Measurements from ENCODE around the gene TBCD.
"Not testable (repeated sequence)": the region's sequence is repeated elsewhere in the genome, so short reads cannot be mapped to it uniquely, and the experiment has no call there.

Gene TBCD

DNA sequence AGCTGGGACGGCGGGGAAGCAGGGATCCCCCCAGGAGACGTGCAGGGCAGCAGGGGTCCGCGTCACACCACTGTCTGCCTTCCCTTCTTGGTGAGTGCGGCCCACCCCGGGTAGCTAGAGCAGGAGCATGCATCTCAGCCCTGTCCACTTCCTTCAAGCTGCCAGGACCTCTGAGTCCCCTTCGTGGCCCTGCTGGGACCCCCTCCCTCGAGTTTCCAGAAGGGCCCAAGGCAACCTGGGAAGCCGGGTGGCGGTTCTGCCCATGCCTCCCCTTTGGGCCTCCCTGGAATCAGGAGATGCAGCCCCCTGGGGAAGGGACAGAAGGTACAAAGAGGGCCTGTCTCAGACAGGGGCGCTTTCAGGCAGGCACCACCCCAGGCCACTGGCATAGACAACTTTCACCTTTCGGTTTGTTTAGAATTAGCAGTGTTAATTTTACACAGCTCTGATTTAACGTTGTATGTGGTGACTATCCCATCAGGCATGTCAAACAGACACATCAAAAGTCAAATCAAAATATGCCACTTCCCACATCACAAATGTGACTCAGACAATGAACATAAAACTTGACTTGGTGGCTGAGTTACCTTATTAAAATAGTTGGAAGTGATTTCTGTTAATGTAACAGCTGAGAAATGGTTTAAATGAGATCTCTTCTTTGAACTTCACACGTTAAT lies 233.0 kb downstream of the TBCD start:
- H3K27ac Mint-ChIP-seq, result no peak overlapping the region
- peaks cover 21% of the 10 kb centered on the region for H3K4me1 Mint-ChIP-seq
- H3K4me3 Mint-ChIP-seq, result no peak overlapping the region
- no peak for ATAC-seq (ENCODE audit: low read depth)
- no peaks in the 10 kb centered on the region for H3K27me3 Mint-ChIP-seq
- peaks cover 3% of the 10 kb centered on the region for H3K9me3 Mint-ChIP-seq
- peaks cover 7% of the 10 kb centered on the region for H3K36me3 Mint-ChIP-seq
- no peak for DNase-seq (ENCODE audit: low spot score in 2 of 2)

DNA sequence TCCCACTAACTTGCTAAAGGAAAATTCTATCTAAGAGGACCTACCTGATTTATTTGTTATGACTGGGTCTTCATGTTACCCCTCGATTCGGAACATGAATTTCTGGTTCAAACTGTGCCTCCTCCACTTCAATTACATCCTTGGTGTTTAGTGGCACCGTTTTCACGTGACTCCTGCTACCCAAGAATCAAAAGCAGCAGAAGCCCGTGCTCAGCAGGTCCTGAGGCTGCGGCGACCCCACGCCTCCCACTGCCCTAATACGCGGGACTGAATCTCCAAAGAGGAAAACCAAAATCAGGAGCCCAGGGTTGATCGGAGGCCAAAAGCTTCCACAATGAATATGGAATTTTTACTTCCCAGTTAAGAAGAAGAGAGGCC lies 233.6 kb downstream of the TBCD start:
- Mint-ChIP-seq H3K27me3 (no peaks in the 10 kb centered on the region), H3K9me3 (peaks cover 3% of the 10 kb centered on the region), H3K4me1 (peaks cover 18% of the 10 kb centered on the region), H3K4me3 (no peak overlapping the region), H3K27ac (no peak overlapping the region), H3K36me3 (peaks cover 8% of the 10 kb centered on the region)
- ATAC-seq (ENCODE audit: low read depth), result no peak
- DNase-seq (ENCODE audit: low spot score in 2 of 2), result no peak

DNA sequence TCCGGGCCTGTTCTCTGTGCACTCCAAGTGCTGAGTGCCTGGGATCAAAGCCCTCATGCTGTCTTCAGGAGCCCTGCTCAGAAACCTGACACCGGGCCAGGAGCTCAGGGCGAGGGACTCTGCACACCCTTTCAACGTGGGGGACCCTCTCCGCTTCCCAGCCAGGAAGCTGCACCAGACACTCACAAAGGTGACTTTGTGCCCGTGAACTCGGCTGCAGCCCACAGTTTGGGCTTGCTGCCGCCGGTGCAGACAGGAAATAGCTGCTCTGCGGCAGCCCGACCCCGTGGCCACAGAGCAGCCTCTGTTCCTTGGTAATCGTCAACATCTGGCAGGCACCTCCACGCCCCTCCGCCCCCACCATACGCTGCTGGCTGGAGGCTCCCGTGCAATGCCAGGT lies 234.1 kb downstream of the TBCD start:
- peak; percentile 77 for ATAC-seq (ENCODE audit: low read depth)
- H3K27ac Mint-ChIP-seq, result no peak overlapping the region
- H3K36me3 Mint-ChIP-seq, result peaks cover 8% of the 10 kb centered on the region
- DNase-seq (ENCODE audit: low spot score in 2 of 2), result no peak
- peak overlapping the region; percentile 58 for H3K4me3 Mint-ChIP-seq
- no peaks in the 10 kb centered on the region for H3K27me3 Mint-ChIP-seq
- peaks cover 3% of the 10 kb centered on the region for H3K9me3 Mint-ChIP-seq
- H3K4me1 Mint-ChIP-seq, result peaks cover 18% of the 10 kb centered on the region

GRCh38 chr17:82989051-82989450 lies 237.2 kb downstream of the TBCD start:
- not testable (repeated sequence) for H3K27ac Mint-ChIP-seq; H3K27me3 Mint-ChIP-seq; H3K9me3 Mint-ChIP-seq; DNase-seq (ENCODE audit: low spot score in 2 of 2); H3K4me3 Mint-ChIP-seq; ATAC-seq (ENCODE audit: low read depth)
- Mint-ChIP-seq H3K4me1 (peaks cover 11% of the 10 kb centered on the region), H3K36me3 (peaks cover 19% of the 10 kb centered on the region)

DNA sequence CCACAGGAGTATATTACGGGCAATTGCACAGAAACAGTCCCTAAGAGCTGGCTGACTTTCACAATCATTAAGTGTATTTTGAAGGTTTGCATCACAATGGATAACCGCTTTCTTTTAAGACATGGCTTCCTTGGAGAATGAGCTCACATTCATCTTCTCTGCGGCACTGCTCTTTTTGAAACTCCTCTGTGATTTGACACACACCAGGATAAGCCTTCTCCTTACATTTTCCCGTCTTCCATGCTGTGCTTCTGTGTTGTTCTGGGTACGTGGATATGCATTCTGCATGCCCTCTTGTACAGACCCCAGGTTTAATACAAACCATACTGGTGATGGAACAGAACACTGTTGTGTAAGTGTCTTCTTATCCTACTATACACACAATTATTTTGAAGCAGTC lies 238.0 kb downstream of the TBCD start:
- H3K9me3 Mint-ChIP-seq, result peaks cover 7% of the 10 kb centered on the region
- ATAC-seq (ENCODE audit: low read depth) (no peak), DNase-seq (ENCODE audit: low spot score in 2 of 2) (no peak)
- H3K4me3 Mint-ChIP-seq, result no peak overlapping the region
- peaks cover 23% of the 10 kb centered on the region for H3K36me3 Mint-ChIP-seq
- no peak overlapping the region for H3K27ac Mint-ChIP-seq
- peaks cover 2% of the 10 kb centered on the region for H3K27me3 Mint-ChIP-seq
- peaks cover 8% of the 10 kb centered on the region for H3K4me1 Mint-ChIP-seq

DNA sequence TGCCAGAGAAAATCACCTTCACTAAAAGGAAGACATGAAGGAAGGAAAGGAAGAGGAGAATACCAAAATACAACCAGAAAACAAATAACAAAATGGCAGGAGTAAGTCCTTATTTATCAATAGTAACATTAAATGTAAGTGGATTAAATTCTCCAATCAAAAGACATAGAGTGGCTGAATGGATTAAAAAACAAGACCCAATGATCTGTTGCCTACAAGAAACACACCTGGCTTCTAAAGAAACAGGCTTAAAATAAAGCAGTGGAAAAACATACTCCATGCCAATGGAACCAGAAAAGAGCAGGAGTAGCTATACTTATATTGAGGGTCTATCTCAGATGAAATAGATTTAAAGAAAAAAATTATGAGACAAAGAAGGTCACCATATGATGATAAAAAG lies 241.1 kb downstream of the TBCD start:
- ATAC-seq (ENCODE audit: low read depth), result no peak
- Mint-ChIP-seq H3K4me1 (no peaks in the 10 kb centered on the region), H3K27me3 (peaks cover 2% of the 10 kb centered on the region), H3K4me3 (no peak overlapping the region), H3K9me3 (peaks cover 7% of the 10 kb centered on the region), H3K36me3 (peaks cover 26% of the 10 kb centered on the region), H3K27ac (no peak overlapping the region)
- DNase-seq (ENCODE audit: low spot score in 2 of 2), result no peak

Measured in memory B cell (primary cell).